CD8-positive, alpha-beta memory T cell (primary cell): Measurements from ENCODE around the gene CARS1. TPM values are rescaled to one million over a fixed set of nuclear protein-coding genes. Genes with fewer than 3 reads are reported as not detected.

Experiments
- CTCF ChIA-PET: fragments of 350-600 bp; sonication (Branson Sonifier 250); formaldehyde crosslinking; loops from one replicate; lab custom pipeline; 2021; ENCODE audit warnings: antibody characterized with exemption; lab: Charles Lee
- POLR2A ChIA-PET: fragments of 350-600 bp; sonication (Branson Sonifier 250); formaldehyde crosslinking; loops from one replicate; lab custom pipeline; 2021; ENCODE audit warnings: antibody characterized with exemption; lab: Charles Lee
- DNase-seq, 5 donors: peaks; one replicate each; pipeline versions ENCODE4 v3.0.0 to v3.0.0-alpha.2; 2020 to 2022; ENCODE audit warnings: mixed read lengths in 1 of 5
- H3K27ac ChIP-seq: one replicate; pipeline ENCODE4 v1.7.0; 2013; ENCODE audit warnings: low read depth, mild to moderate bottlenecking, low read length, moderate library complexity
- H3K27me3 ChIP-seq: 2 replicates; pipeline ENCODE4 v1.7.0; 2013; ENCODE audit warnings: low read length, mild to moderate bottlenecking; ENCODE audit not compliant: insufficient read depth, poor library complexity, severe bottlenecking
- H3K36me3 ChIP-seq: 2 replicates; pipeline ENCODE4 v1.7.0; 2013; ENCODE audit warnings: mild to moderate bottlenecking, low read length, moderate library complexity; ENCODE audit not compliant: insufficient read depth
- H3K4me1 ChIP-seq: 2 replicates; pipeline ENCODE4 v1.7.0; 2013; ENCODE audit warnings: mild to moderate bottlenecking, low read length, moderate library complexity; ENCODE audit not compliant: insufficient read depth
- H3K4me3 ChIP-seq: 2 replicates; pipeline ENCODE4 v1.7.0; 2013; ENCODE audit warnings: mild to moderate bottlenecking, low read length
- H3K9me3 ChIP-seq: 2 replicates; pipeline ENCODE4 v1.7.0; 2013; ENCODE audit warnings: mild to moderate bottlenecking, low read length
- H3K27ac Mint-ChIP-seq, 8 donors: one replicate each; pipeline ENCODE4 v1.8.0; 2020 to 2021; ENCODE audit warnings: mixed read lengths in 8 of 8, mild to moderate bottlenecking in 6 of 8, inconsistent platforms in 3 of 8, moderate library complexity in 3 of 8
- H3K27me3 Mint-ChIP-seq, 2 donors: one replicate each; pipeline ENCODE4 v1.8.0; 2020 to 2021; ENCODE audit warnings: mixed read lengths in 2 of 2, mild to moderate bottlenecking in 1 of 2, moderate library complexity in 1 of 2
- H3K36me3 Mint-ChIP-seq, 3 donors: one replicate each; pipeline ENCODE4 v1.8.0; 2020 to 2021; ENCODE audit warnings: mixed read lengths in 3 of 3, inconsistent platforms in 1 of 3, mild to moderate bottlenecking in 1 of 3
- H3K4me1 Mint-ChIP-seq, 3 donors: one replicate each; pipeline ENCODE4 v1.8.0; 2020 to 2021; ENCODE audit warnings: mixed read lengths in 3 of 3, inconsistent platforms in 1 of 3, mild to moderate bottlenecking in 1 of 3
- H3K4me3 Mint-ChIP-seq, 7 donors: one replicate each; pipeline ENCODE4 v1.8.0; 2020 to 2021; ENCODE audit warnings: mixed read lengths in 7 of 7, mild to moderate bottlenecking in 6 of 7, moderate library complexity in 4 of 7, inconsistent platforms in 2 of 7
- H3K9me3 Mint-ChIP-seq, 5 donors: one replicate each; pipeline ENCODE4 v1.8.0; 2020 to 2022; ENCODE audit warnings: mixed read lengths in 5 of 5, mild to moderate bottlenecking in 3 of 5, moderate library complexity in 2 of 5, inconsistent platforms in 1 of 5
- polyA plus RNA-seq: library from polyadenylated mRNA; unstranded; fragments of 300-500 nt; fragmentation: Illumina TruSeq; gene quantifications from one replicate; pipeline ENCODE4 v1.2.3, GENCODE V29; 2021
- total RNA-seq, 2 experiments: library from RNA; stranded (reverse); gene quantifications; one replicate each; pipeline ENCODE4 v1.2.3, GENCODE V29; 2021

Gene CARS1
- total and polyA plus RNA-seq, 3 experiments from 2014 or later = 43.4 to 83.3 (median 81.2) TPM

DNA sequence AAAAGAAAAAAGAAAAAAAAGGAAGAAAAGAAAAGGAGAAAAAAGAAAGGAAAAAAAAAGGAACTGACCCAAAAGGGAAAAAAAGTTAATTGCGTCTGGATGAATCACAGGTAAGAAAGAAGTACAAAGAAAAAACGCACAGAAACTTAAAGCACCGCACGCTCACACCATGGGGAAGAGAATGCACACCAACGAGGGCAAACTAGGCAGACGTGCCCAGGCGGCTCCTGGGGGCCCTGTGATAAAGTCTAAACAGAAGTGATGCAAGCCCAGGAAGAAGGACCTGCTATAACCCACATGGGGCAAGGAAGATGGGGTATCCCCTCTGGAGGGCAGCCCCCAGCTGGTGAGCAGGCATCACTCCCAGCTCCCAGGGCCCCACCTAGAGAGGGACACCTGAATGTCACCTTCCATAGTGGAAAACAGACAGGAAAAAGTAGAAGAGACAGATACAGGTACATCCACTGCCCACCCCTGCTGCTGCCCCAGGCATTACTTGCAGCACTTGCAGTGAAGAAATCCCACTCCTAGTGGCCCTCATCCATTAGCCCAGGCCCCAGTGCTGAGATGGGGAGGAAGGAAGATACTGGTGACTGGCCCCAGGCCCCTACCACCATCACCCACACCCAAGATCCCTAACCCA lies 94.0 kb downstream of the CARS1 start:
- Mint-ChIP-seq H3K27ac (peak overlapping the region in 1 of 8 donors; percentile 63), H3K4me1 (peaks cover 20 to 48% (median 47%) of the 10 kb centered on the region in 3 donors), H3K9me3 (no peaks in the 10 kb centered on the region), H3K4me3 (no peak overlapping the region), H3K36me3 (peaks cover 21 to 96% (median 50%) of the 10 kb centered on the region in 3 donors), H3K27me3 (no peaks in the 10 kb centered on the region)
- POLR2A ChIA-PET = no interaction called here
- CTCF ChIA-PET = interaction anchor here (0.7 kb wide), 1 partner anchor 58 kb away, joined by 4 read pairs; no protein-coding TSS in a partner anchor
- no peaks in the 10 kb centered on the region for H3K9me3 ChIP-seq
- H3K27ac ChIP-seq = no peak overlapping the region
- peaks cover 81% of the 10 kb centered on the region for H3K36me3 ChIP-seq
- no peak for DNase-seq
- H3K4me1 ChIP-seq = no peaks in the 10 kb centered on the region
- H3K27me3 ChIP-seq = no peaks in the 10 kb centered on the region
- H3K4me3 ChIP-seq = no peak overlapping the region

DNA sequence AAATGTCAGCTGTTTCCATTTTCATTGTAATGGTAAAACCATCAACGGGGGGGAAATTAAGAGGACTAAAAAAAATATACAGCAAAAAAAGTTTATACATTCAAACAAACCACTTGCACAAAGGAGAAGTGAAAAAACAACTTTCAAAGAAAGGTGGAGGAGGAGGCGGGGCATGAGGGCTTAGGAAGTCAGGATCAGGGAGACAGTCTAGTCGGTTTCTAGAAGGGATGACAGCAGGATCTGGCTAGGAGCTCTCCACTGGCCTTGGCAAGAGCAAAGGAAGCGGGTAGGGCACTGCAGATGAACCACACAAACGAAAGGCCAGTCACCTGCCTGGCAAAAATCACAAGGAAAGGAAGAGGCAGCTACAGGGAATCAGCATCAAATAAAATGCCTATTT lies 96.1 kb downstream of the CARS1 start:
- H3K27ac Mint-ChIP-seq = peak overlapping the region in 3 of 8 donors; percentile 22 to 68 (median 33)
- no peaks in the 10 kb centered on the region for H3K27me3 ChIP-seq

DNA sequence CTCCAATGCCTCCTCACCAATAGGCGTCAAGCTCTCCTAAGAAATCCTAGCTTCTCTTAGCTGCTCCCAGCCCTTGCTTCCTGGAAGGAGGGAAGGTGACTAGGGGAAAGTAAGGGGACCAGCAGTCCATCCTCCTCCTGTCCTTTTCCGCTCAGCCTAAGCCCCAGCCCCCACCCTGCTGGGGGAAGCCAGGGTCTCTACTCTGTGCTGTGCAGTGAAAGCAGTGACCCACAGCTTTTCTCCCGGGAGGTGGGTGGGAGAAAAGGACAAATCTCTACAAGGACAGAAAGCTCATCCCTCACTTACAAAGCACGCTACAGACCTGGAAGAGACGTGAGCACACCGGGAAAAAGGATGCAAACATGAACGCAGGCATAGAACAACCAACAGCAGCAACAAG lies 97.1 kb downstream of the CARS1 start:
- Histone ChIP-seq H3K27ac (no peak overlapping the region), H3K4me1 (no peaks in the 10 kb centered on the region), H3K4me3 (no peak overlapping the region), H3K27me3 (no peaks in the 10 kb centered on the region), H3K36me3 (peaks cover 82% of the 10 kb centered on the region), H3K9me3 (no peaks in the 10 kb centered on the region)
- Mint-ChIP-seq H3K27me3 (no peaks in the 10 kb centered on the region), H3K4me3 (no peak overlapping the region), H3K27ac (no peak overlapping the region), H3K36me3 (peaks cover 12 to 95% (median 41%) of the 10 kb centered on the region in 3 donors), H3K4me1 (peaks cover 11 to 34% (median 34%) of the 10 kb centered on the region in 3 donors), H3K9me3 (no peaks in the 10 kb centered on the region)
- ChIA-PET CTCF (interaction anchor here (1.4 kb wide), 1 partner anchor 61 kb away, joined by 4 read pairs; no protein-coding TSS in a partner anchor), POLR2A (interaction anchor here (1.1 kb wide), 1 partner anchor 55 kb away, joined by 3 read pairs; no protein-coding TSS in a partner anchor)
- no peak for DNase-seq

More for the DNA sequence above, 96.1 kb downstream of the CARS1 start:
- Histone ChIP-seq H3K4me3 (no peak overlapping the region), H3K27ac (no peak overlapping the region), H3K4me1 (no peaks in the 10 kb centered on the region), H3K9me3 (no peaks in the 10 kb centered on the region), H3K36me3 (peaks cover 82% of the 10 kb centered on the region)
- ChIA-PET POLR2A (no interaction called here), CTCF (interaction anchor here (1.4 kb wide), 1 partner anchor 60 kb away, joined by 4 read pairs; no protein-coding TSS in a partner anchor)
- Mint-ChIP-seq H3K36me3 (peaks cover 13 to 95% (median 41%) of the 10 kb centered on the region in 3 donors), H3K4me3 (no peak overlapping the region), H3K9me3 (no peaks in the 10 kb centered on the region), H3K27me3 (no peaks in the 10 kb centered on the region), H3K4me1 (peaks cover 11 to 39% (median 39%) of the 10 kb centered on the region in 3 donors)
- no peak for DNase-seq

DNA sequence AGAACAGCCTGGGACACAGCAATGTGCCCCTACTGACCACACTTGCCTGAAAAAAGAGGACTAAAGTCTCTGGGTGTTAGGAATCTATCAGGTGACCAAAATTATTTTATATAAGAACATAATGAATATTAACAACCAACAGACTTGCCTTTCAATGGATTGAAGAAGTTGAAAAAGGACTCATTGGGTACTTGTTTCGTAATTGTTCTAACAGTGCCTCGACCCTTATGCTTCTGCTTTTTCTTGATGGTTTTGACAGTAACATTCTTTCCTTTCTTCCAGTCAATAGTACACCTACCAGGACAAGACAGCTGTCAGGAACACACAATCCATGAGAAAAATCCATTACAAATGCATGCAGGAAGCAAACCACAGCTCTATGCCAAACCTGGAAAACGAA lies 99.0 kb downstream of the CARS1 start:
- Histone ChIP-seq H3K27me3 (no peaks in the 10 kb centered on the region), H3K27ac (no peak overlapping the region), H3K9me3 (no peaks in the 10 kb centered on the region), H3K36me3 (peaks cover 77% of the 10 kb centered on the region), H3K4me1 (no peaks in the 10 kb centered on the region), H3K4me3 (no peak overlapping the region)
- Mint-ChIP-seq H3K36me3 (peaks cover 7 to 95% (median 39%) of the 10 kb centered on the region in 3 donors), H3K9me3 (no peaks in the 10 kb centered on the region), H3K4me1 (peaks cover 11 to 26% (median 23%) of the 10 kb centered on the region in 3 donors), H3K4me3 (no peak overlapping the region), H3K27ac (no peak overlapping the region), H3K27me3 (no peaks in the 10 kb centered on the region)
- DNase-seq = no peak
- POLR2A ChIA-PET = no interaction called here
- CTCF ChIA-PET = interaction anchor here (1.6 kb wide), 1 partner anchor 17 kb away, joined by 5 read pairs; no protein-coding TSS in a partner anchor

DNA sequence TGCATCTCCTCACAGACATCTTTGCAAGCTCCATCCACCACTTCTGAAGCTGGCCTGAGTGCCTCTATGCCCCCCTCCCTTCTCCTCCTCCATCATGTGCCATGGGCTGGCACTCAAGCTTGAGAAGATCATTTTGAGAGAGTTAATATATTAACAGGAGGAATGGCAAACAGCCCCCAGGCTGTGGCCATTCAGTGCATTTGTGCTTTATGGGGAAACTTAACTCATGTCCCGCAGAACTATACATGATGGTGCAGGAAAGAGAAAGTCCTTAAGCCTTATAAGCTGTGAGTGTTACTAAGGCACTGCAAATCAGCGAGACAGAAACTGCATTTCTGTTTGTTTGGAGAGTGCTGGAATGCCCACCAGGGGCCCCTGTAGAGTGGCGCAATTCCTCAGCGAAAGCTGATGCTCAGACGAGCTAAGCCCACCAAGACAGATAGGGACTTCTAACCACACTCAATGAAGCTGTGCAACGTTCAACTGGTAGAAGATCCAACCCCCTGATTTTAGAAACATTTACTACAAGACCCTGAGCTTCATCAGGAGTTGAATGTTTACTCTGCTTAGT lies 101.2 kb downstream of the CARS1 start:
- peak overlapping the region in 4 of 8 donors; percentile 34 to 75 (median 50) for H3K27ac Mint-ChIP-seq
- no peaks in the 10 kb centered on the region for H3K9me3 Mint-ChIP-seq
- Histone ChIP-seq H3K27ac (no peak overlapping the region), H3K4me1 (no peaks in the 10 kb centered on the region), H3K4me3 (no peak overlapping the region), H3K36me3 (peaks cover 89% of the 10 kb centered on the region), H3K27me3 (no peaks in the 10 kb centered on the region), H3K9me3 (no peaks in the 10 kb centered on the region)
- no peak for DNase-seq
- no peaks in the 10 kb centered on the region for H3K27me3 Mint-ChIP-seq
- POLR2A ChIA-PET = no interaction called here
- peaks cover 7 to 98% (median 37%) of the 10 kb centered on the region in 3 donors for H3K36me3 Mint-ChIP-seq
- H3K4me3 Mint-ChIP-seq = no peak overlapping the region
- H3K4me1 Mint-ChIP-seq = peaks cover 12 to 33% (median 20%) of the 10 kb centered on the region in 3 donors
- CTCF ChIA-PET = no interaction called here

DNA sequence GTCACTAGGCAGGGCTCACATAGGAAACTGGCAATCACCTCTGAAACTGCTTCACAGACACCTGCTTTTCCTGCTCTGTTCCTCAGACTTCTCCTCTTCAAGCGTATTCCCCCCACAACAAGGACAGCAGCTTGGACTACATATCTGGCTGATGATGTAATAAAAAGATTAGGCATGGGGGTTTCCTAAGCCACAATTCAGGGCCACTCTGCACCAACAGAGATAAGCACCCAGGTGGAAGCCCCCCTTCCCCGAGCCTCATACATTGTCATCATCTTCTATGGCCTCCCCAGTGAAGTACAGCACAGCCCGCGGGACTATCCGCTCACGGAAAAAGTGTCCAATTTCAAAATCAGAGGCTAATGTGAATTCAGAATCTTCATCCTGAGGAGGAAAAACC lies 103.0 kb downstream of the CARS1 start:
- CTCF ChIA-PET = no interaction called here

DNA sequence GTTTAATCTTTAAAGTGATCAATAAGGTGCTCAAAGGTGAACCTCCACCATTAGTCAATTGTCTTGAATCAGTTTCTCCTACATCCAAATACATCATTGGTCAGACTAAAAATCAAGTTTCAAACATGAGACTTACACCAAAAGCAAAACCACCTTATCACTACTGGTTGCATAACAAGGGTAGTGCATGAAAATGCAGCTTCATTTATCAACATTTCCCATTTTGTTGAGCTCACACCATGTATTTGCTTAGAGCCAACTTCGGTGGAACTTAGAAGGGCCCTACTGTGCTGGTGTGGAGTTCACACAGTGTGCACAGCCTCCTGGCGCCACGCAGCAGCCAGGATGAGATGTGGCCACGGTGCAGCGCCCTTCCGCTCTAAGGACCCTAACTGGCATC lies 104.9 kb downstream of the CARS1 start:
- Histone ChIP-seq H3K36me3 (peaks cover 92% of the 10 kb centered on the region), H3K27me3 (no peaks in the 10 kb centered on the region), H3K4me1 (no peaks in the 10 kb centered on the region), H3K9me3 (no peaks in the 10 kb centered on the region), H3K27ac (no peak overlapping the region), H3K4me3 (no peak overlapping the region)
- no peak for DNase-seq
- H3K36me3 Mint-ChIP-seq = peaks cover 3 to 98% (median 36%) of the 10 kb centered on the region in 3 donors
- H3K27me3 Mint-ChIP-seq = peaks cover 0 to 1% of the 10 kb centered on the region in 2 donors
- H3K4me3 Mint-ChIP-seq = no peak overlapping the region
- H3K9me3 Mint-ChIP-seq = no peaks in the 10 kb centered on the region
- peaks cover 18 to 56% (median 27%) of the 10 kb centered on the region in 3 donors for H3K4me1 Mint-ChIP-seq
- ChIA-PET POLR2A (no interaction called here), CTCF (interaction anchor here (1.3 kb wide), 1 partner anchor 65 kb away, joined by 3 read pairs; no protein-coding TSS in a partner anchor)
- H3K27ac Mint-ChIP-seq = peak overlapping the region in 1 of 8 donors; percentile 42

More for the DNA sequence above, 103.0 kb downstream of the CARS1 start:
- DNase-seq = no peak
- Mint-ChIP-seq H3K9me3 (no peaks in the 10 kb centered on the region), H3K36me3 (peaks cover 7 to 97% (median 34%) of the 10 kb centered on the region in 3 donors), H3K4me1 (peaks cover 15 to 39% (median 19%) of the 10 kb centered on the region in 3 donors), H3K4me3 (no peak overlapping the region), H3K27ac (peak overlapping the region in 3 of 8 donors; percentile 6 to 43 (median 41)), H3K27me3 (peaks cover 0 to 1% of the 10 kb centered on the region in 2 donors)
- Histone ChIP-seq H3K4me1 (no peaks in the 10 kb centered on the region), H3K27ac (no peak overlapping the region), H3K27me3 (no peaks in the 10 kb centered on the region), H3K4me3 (no peak overlapping the region), H3K9me3 (no peaks in the 10 kb centered on the region), H3K36me3 (peaks cover 90% of the 10 kb centered on the region)
- POLR2A ChIA-PET = interaction anchor here (1.4 kb wide), 1 partner anchor 8 kb away, joined by 3 read pairs; no protein-coding TSS in a partner anchor
